ENCODE results near the gene MYO9A.
"Not testable (repeated sequence)": the region's sequence is repeated elsewhere in the genome, so short reads cannot be mapped to it uniquely, and the experiment has no call there.

Gene MYO9A

DNA sequence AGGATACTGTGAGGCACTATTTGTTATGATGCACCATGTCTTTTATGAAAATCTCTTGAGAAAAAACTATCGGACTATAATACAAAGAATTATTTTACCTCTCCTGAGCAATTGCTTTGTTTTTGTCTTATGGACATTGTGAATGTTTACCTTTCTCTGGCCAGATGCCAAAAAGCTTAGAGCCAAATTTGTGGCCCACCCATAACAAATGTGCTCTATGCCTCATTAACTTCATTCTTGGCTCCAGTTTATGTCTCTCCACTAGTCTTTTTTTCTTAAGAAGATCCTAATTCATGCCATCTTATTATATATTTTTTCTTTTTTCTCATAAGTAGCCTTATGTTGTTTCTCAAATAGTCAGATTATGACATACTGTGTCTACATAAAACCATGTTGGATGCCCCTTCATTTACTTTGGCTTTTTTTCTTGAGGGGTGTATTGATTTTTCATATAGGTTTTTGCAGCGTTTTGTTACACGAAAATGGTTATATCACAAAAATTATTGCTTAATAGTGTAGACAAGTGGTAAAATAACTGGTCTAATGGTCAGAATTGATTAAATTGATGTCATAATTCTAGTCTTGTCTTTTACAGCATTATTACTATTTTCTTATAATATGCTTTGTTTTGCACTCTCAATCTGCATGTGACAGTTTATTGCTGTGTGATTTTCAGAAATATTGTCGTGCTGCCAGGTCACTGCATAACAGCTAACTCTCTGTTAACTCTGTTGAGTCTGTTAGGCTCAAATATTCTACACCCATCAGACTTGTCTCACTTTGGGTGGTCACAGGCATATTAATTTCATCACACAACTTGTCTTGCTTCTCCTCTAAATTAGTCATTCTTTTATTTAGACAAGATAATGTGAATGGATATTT lies 18.5 kb upstream of the MYO9A start:
- no peak for DNase-seq

DNA sequence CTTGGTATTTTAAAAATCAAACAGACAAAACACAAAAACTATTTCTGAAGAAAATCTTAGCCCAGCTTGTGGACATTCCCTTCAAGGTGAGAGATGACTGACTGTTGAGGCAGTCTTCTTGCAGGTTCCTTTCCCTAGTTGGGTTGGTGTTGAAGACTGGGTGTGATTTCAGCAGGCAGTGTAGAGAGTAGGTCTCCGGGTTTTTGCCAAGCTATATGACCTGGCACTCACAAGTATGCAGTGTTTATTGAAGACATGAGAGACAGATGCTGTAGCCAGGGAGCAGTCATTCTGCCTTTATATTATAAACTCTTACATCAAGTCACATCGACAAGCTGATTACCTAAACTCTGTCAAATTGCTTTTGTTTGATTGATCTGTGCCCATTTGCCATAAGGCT lies 17.8 kb upstream of the MYO9A start:
- DNase-seq = no peak

DNA sequence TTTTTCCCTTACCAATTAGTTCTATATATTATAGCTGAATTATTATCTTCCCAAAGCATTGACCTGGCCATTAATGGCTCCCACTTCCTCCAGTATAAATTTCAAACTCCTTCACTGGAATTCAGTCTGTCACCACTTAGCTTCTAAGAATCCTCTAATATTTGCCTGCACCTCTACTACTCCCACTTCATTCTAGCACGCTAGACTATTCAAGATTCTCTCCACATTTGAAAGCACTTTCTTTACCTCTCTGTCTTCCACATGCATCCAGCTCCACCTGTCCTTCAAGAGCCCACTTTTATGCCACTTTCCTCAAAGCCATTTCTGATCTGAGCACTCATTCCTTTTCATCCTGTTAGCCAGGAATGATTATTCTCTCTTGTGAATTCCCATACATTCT lies 15.3 kb upstream of the MYO9A start:
- no peak for DNase-seq

DNA sequence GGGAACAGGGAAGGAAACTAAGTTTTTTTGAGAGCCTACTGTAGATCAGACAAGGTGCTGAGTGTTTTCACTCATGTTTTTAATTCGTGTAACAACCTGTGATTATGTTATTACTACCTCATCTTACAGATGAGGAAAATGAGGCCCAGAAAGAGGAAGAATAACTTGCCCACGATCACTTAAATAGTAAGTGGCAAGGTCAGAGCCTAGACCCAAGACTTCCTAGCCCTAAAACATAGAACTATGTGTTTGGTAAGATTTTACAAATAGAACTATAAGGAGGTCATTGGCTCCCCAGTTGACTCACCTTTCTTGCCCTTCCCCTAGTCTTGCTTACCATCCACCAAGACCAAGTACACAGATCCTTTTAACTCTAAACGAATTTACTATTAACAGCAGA lies 14.0 kb upstream of the MYO9A start:
- DNase-seq = no peak

DNA sequence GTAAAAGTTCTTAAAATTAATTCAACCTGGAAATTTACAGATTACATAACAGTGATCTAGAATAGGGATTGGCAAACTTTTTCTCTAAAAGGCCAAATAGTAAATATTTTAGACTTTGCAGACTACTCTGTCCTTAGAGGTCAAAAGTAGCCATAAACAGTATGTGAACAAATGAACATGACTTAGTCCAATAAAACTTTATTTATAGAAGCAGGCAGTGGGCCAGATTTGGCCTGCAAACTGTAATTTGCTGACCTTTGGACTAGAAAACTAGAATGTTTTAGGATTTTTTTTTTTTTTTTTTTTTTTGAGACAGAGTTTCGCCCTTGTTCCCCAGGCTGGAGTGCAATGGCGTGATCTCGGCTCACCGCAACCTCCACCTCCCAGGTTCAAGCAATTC lies 12.3 kb upstream of the MYO9A start:
- no peak for DNase-seq

DNA sequence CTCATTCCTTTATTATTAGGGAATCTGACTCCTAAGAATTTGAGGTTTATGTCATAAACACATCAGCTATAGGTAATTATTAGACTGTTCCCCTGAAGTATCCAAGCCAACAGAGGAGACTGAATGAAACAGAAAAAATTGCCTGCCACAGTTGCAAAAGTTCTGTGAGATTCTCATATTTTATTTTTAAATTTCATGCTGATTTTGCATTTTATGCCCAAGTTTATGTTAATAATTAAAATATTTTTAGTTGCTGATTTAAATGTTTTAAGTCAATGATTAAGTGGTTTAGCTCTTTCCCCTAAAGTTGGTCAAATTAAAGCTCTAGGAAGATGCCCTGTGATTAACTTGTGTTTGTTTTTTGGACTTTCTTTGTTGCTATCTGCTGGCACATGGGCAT lies 10.4 kb upstream of the MYO9A start:
- DNase-seq = no peak

DNA sequence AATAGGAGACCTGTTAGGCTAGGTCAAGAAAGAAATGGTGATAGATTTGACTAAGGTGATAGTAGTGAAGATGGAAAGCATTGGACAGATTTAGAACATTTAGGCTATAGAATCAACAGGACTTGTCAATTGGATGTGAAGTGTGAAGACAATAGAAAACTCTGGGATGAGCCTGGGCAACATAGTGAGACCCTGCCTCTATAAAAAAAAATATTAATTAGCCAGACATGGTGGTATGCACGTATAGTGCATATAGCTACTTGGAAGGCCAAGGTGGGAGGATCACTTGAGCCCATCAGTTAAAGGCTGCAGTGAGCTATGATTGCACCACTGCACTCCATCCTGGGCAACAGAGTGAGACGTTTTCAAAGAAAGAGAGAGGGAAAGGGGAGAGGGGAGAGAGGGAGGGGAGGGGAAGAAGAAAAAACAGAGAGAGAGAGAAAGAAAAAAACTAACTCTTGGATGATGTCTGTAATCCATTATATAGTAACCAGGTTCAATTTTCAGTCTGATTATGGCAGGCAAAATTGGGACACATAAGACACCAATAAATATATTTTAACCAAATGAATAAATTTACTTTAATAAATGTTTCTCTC lies 9.9 kb upstream of the MYO9A start:
- DNase-seq = no peak

DNA sequence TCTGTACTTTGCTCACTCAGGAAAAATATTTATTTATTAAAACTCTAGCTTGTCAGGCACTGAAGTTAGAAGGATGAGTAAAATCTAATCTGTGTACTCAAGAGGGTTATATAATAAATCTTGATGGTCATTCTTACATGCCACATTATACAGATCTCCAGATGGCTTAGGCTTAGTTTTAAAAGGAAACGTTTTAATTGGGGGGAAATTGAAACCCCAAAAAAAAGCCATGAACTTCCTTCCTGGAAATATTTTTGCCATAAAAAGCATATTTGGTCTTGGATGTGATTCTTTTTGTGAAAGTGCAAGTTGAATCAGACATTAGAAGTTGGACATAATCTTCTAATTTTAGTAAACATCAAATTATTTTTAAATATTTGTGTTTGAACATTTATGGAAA lies 6.3 kb upstream of the MYO9A start:
- no peak for DNase-seq

DNA sequence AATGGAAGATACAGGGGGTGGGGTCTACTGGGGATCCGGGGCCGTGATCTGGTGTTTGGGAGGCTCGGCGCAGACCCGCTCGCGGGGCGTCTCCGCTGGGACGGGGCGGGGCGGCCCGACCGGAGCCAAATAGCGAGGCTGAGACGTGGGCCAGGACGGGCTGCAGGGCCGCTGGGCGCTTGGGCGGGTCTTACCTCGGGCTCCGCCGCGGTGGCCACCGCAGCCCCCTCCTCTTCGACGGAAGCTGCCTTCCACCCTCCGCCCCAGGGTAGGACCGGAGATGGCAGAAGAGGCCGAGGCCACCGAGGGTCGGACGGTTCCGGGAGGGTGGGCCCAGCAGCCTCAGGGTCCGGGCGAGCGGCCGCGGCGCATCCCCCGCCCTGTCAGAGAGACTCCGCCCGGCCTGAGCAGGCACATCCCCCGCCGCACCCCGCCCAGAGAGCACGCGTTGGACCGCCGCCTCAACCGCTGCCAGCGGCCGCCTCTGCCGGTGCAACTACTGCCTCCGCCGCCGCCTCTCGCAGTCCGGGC lies 399 bp downstream of the MYO9A start:
- peak; percentile 67 for DNase-seq

DNA sequence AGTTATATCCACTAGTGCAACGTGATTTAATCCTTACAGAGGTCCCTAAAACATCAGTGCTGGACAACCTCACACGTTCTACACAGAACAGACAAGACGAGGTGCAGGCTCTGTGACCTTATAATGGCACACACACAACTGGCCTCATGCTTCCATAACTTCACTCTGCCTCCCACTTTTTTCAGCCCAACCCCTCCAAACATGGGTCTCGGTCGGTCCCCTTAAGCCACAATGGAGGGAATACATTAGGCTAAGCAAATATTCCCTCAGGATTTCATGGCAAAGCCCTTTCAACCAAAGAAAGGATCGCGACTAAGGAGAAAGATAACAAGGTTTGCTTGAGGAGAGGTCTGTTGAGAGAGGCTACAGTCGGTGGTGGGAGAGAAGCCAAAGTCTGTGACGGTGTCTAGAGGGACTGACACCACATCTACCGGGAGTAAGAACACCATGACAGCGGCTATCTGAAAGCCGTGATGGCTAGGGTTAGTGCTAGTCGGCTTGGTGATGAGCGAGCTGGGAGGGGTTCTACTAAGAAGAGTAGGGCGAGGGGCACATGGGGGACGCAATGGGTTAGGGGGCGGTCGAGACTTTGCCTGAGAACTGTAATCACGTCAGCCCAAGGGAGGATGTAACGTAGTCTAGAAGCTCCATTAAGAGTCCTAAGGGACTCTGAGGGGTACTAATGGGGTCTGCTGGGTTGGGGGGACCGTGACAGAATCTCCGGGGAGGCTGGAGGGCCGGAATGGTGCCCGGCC lies 1.0 kb downstream of the MYO9A start:
- DNase-seq = no peak

DNA sequence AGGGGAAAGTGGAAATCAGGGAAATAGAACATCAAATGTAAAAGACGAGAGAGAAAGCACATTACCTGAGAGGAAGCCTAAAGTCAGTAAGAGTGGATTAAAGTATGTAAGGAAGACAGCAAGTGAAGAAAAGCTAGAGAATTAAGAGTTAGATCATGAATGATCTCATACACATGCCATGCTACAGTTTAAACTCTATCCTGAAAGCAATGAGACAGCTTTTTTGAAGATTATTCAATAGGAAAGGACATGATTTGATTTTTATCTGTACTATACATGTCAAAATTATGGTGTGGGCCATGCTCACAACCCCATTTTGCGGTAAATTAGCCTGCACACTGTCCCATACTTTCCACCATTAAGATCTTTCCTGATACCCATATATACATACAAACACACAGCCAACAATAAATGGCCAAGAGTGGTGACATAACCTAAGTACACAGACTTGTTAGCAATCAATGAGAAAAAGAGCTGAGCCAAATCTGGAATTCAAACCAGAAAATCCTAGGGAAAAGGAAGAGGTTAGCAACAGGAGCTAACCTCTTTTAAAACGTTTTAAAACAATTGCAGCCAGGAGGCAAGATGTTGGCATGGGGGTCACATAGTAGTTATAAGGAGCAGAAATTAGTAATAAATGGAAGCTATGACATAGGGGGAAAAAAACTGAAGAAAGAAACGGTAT lies 4.5 kb downstream of the MYO9A start:
- DNase-seq = no peak

DNA sequence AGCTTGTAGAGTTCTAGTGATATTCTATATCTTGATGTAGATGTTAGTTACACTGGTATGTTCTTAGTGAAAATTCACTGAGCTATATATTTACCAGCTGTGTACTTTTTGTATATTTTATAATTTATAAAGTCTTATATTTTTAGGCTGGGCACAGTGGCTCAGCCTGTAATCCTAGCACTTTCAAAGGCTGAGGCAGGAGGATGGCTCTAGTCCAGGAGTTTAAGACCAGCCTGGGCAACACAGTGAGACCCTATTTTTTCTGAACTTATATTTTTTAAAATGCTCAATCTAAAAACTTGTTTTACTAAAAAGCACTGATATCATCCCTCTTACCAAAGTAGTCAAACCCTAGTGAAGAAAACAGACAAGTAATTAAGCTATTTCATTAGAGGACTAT lies 5.1 kb downstream of the MYO9A start:
- no peak for DNase-seq

DNA sequence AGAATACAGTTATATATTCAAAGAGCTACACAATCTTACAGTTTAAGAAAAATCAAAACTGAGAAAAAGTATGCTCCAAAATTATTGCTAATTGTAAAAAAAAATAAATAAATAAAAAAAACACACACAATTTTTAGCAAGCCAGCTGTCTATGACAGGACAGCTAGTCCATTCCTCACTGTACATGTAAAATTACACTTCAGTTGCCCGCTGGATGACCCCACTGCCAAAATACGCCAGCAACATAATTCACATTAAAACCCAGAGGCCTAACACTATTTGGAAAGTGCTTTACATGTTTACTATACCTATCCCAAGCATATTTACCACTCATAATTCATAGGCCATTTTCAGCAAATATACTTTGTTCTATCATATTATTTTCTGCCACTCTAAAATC lies 5.8 kb downstream of the MYO9A start:
- no peak for DNase-seq

DNA sequence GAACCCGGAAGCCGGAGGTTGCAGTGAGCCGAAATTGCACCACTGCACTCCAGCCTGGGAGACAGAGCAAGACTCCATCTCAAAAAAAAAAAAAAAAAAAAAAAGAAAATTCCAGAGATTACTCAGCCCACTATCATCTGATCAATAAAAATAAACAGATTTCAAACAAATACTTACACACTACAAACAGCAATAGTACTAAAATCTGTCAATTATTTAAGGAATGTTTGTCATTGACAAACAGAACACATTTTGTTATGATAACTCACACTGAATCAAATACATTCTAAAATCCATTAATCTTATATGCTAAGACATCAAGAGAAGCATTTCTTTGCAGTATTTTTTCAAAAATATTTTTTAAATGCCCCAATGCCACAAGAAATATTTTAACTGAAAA lies 7.6 kb downstream of the MYO9A start:
- no peak for DNase-seq

DNA sequence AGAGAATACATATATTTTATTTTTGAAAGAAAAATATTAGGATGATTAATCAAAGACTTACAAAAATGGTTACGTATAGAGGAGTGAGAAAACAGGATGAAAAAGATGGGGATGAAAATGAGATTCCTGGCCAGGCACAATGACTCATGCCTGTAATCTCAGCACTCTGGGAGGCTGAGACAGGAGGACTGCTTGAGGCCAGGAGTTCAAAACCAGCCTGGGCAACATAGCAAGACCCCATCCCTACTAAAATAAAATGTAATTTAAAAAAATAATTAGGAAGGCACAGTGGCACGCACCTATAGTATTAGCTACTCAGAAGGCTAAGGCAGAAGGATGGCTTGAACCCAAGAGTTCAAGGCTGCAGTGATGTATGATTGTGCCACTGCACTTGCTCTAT lies 11.9 kb downstream of the MYO9A start:
- no peak for DNase-seq

DNA sequence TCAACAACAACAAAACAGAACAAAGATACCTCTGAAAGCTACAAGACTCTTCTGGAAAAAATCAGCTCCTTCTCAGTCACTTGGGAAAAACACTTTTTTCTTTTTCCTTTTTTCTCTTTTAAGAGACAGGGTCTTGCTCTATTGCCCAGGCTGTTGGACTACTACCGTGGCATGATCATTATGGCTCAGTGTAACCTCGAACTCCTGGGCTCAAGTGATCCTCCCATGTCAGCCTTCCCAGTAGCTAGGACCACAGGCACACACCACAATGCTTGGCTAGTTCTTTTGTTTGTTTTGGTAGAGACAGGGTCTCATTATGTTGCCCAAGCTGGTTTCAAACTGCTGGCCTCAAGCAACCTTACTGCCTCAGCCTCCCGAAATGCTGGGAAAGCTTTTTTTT lies 12.8 kb downstream of the MYO9A start:
- no peak for DNase-seq

DNA sequence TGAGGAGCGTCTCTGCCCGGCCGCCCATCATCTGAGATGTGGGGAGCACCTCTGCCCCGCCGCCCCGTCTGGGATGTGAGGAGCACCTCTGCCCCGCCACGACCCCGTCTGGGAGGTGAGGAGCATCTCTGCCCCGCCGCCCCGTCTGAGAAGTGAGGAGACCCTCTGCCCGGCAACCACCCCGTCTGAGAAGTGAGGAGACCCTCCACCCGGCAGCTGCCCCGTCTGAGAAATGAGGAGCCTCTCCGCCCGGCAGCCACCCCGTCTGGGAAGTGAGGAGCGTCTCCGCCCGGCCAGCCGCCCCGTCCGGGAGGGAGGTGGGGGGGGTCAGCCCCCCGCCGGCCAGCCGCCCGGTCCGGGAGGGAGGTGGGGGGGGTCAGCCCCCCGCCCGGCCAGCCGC lies 17.4 kb downstream of the MYO9A start:
- not testable (repeated sequence) for DNase-seq

DNA sequence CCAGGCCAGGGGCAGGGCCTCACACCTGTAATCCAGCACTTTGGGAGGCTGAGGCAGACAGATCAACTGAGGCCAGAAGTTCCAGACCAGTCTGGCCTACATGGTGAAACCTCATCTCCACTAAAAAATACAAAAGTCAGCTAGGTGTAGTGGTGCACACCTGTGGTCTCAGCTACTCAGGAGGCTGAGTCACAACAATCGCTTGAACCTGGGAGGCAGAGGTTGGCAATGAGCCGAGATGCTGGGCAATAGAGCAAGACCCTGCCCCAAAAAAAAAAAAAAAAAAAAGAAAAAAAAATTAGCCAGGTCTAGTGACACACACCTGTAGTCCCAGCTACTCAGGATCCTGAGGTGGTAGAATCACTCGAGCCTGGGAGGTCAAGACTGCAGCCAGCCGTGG lies 18.8 kb downstream of the MYO9A start:
- no peak for DNase-seq

DNA sequence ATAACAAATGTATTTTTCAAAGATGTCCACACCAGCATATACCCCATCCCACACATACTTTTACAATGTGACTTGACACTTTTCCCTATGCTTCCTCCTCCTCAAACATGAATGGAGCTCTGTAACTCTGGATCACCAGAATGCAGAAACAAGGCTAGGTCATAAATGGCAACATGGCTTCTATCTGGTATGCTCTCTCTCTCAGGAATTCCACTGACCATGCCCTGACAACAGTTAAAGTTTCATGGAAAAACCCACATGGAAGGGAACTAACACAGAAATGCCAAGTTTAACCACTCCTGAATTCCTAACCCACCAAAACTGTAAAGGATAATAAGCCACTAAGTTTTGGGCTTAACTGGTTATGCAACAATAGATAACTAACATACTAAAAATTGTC lies 19.9 kb downstream of the MYO9A start:
- no peak for DNase-seq

DNA sequence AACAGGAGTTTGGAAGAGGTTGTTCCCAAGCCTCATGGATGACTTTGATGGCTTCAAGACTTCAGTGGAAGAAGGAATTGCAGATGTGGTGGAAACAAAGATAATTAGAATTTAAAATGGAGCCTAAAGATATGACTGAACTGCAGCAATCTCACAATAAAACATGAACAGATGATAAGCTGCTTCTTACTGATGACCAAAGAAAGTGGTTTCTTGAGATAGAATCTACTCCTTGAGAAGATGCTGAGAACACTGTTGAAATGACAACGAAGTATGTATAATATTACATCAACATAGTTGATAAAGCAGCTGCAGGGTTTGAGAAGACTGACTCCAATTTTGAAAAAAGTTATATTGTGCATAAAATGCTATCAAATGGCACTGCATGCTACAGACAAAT lies 21.2 kb downstream of the MYO9A start:
- no peak for DNase-seq

DNA sequence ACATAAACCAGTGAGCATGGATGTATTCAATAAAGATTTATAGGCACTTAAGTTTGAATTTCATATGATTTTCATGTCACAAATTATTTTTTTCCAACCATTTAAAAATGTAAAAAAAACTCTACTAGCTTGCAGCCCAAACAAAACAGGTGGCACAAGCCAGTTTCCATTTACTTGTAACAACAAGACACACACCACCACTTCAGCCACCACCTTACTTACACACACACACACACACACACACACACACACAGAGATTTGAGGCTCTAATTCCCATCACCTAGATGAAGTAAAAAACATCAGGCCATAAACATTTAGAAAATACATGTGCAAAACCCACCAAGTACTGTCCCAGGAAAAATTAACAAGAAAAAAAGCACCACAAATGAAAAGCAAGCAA lies 25.3 kb downstream of the MYO9A start:
- no peak for DNase-seq

DNA sequence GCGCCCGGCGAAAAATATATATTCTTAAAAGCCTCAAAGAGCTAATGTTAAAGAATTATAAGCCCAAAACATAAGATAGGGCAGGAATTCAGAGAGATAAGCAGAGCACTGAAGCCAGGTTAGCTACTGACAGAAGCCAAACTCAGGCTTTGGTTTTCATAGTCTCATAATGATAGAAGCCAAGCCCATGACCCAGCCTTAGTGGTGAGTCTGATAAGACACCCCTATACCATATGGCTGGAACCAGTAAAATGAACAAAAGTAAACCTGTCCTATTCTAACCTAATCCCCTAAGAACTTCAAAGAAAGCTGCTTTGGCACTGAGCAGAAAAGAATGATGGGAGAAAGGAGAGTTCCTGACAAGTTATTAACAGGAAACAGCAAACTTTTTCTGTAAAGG lies 25.9 kb downstream of the MYO9A start:
- no peak for DNase-seq

DNA sequence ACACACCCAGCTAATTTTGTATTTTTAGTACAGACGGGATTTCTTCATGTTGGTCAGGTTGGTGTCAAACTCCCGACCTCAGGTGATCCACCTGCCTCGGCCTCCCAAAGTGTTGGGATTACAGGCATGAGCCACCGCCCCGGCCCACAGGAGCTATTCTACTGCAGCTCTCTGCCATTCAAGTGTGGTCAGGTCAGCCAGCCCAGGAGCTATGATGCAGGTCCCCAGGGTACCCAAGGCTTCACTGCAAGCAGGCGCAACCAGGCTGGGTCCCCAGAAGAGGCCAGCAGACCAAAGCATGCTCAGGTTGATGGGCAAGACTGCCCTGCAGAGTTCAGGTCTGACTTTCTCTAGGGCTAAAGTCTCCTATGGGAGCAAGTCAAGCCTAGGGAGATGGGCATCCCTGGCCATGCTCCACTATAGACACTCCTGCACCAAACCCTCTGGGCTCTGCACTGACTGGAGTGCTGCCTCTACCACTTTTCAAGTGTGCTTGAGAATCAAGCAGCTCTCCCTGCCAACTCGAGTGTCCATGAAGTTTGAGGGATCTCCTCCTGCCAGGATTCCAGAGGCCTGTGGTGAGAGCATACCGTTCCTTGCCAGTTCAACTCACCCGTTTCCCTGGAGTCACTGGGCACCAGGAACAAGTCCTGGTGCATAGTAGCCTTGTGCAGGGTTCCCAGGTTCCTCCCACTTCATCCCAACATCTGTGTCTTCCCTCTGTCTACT lies 30.9 kb downstream of the MYO9A start:
- no peak for DNase-seq
